Osteoblast (primary cell): Measurements from ENCODE around the gene EXOSC10. TPM values are rescaled to one million over a fixed set of nuclear protein-coding genes. Genes with fewer than 3 reads are reported as not detected.

Experiments used
- DNase-seq: peaks from one replicate; pipeline ENCODE4 v3.0.0; 2011; ENCODE audit warnings: low spot score, mixed read lengths; ENCODE audit not compliant: insufficient read length; ENCODE audit errors: missing footprints
- H2AFZ ChIP-seq: 2 replicates; pipeline ENCODE4 v1.6.0; 2011; ENCODE audit warnings: mild to moderate bottlenecking, low read length
- H3K27ac ChIP-seq: 2 replicates; pipeline ENCODE4 v1.5.1; 2011; ENCODE audit warnings: mild to moderate bottlenecking, low read depth, low read length, moderate library complexity
- H3K27me3 ChIP-seq: 2 replicates; pipeline ENCODE4 v1.6.0; 2012; ENCODE audit warnings: mild to moderate bottlenecking, control low read depth, inconsistent platforms, low read length, moderate library complexity; ENCODE audit not compliant: insufficient read depth
- H3K36me3 ChIP-seq: 2 replicates; pipeline ENCODE4 v1.5.1; 2011; ENCODE audit warnings: mild to moderate bottlenecking, low read length, control low read depth, moderate library complexity; ENCODE audit not compliant: insufficient read depth
- H3K4me1 ChIP-seq: 2 replicates; pipeline ENCODE4 v1.5.1; 2011; ENCODE audit warnings: mild to moderate bottlenecking, low read length, control low read depth, moderate library complexity; ENCODE audit not compliant: insufficient read depth
- H3K4me2 ChIP-seq: 2 replicates; pipeline ENCODE4 v1.6.0; 2011; ENCODE audit warnings: mild to moderate bottlenecking, low read length; ENCODE audit not compliant: insufficient read depth
- H3K4me3 ChIP-seq: fragments of 200-600 bp; sonication (generic); 3 replicates; pipeline ENCODE4 v1.5.1; 2012; ENCODE audit warnings: mild to moderate bottlenecking, low read length, inconsistent platforms; ENCODE audit not compliant: insufficient read depth
- H3K79me2 ChIP-seq: 2 replicates; pipeline ENCODE4 v1.6.0; 2012; ENCODE audit warnings: mild to moderate bottlenecking, low read length, control low read depth, inconsistent platforms; ENCODE audit not compliant: insufficient read depth
- H3K9me3 ChIP-seq: 2 replicates; pipeline ENCODE4 v1.5.1; 2011; ENCODE audit warnings: low read depth, low read length, control low read depth
- H4K20me1 ChIP-seq: 2 replicates; pipeline ENCODE4 v1.6.0; 2012; ENCODE audit warnings: mild to moderate bottlenecking, low read length, control low read depth; ENCODE audit not compliant: insufficient read depth
- CTCF ChIP-seq: IDR thresholded peaks from 2 replicates; pipeline ENCODE4 v1.5.1; 2011; ENCODE audit warnings: mild to moderate bottlenecking, low read depth, low read length, moderate library complexity; ENCODE audit errors: extremely low read depth
- total RNA-seq: library from RNA; depleted of rRNA; stranded (reverse); fragments of >200 nt; gene quantifications from 2 replicates; pipeline ENCODE4 v1.2.3, GENCODE V29; 2012

EXOSC10 gene
- total RNA-seq, 1 donor: 43.4 TPM

DNA sequence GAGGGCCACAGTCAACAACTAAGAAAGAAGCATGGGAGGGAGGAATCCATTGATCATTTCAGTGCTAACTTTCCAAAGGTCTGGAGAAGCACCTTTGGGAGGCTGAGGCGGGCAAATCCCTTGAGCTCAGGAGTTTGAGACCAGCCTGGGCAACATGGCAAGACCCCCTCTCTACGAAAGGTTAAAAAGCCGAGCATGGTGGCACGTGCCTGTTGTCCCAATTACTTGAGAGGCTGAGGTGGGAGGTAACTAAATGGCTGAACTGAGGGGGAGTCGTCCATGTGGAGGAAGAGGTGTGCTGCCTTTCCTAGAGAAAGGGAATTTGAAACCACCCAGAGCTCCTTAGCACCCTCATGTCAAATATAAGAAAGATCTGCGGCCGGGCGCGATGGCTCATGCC is 68.8 kb downstream of the EXOSC10 start:
- Histone ChIP-seq H3K36me3 (peaks cover 23% of the 10 kb centered on the region), H4K20me1 (peaks cover 18% of the 10 kb centered on the region), H3K27ac (no peak overlapping the region), H3K4me1 (no peaks in the 10 kb centered on the region), H3K4me3 (no peak overlapping the region), H2AFZ (no peak overlapping the region), H3K4me2 (no peak overlapping the region), H3K79me2 (no peaks in the 10 kb centered on the region), H3K9me3 (no peaks in the 10 kb centered on the region), H3K27me3 (no peaks in the 10 kb centered on the region)
- TF ChIP-seq CTCF: no peak
- DNase-seq: no peak

DNA sequence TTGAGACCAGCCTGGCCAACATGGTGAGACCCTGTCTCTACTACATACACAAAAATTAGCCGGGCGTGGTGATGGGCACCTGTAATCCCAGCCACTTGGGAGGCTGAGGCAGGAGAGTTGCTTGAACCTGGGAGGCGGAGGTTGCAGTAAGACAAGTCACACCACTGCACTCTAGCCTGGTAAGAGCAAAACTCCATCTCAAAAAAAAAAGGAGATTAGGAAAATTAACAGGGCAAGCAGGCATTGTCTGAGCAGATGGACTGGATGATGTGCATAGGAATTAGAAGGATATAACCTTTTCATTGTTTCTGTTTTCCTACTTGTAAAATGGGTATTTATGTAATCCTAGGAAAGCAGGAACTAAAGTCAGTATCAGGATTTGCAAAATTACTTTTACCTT is 71.7 kb downstream of the EXOSC10 start:
- DNase-seq: no peak
- Histone ChIP-seq H3K4me3 (no peak overlapping the region), H3K9me3 (no peaks in the 10 kb centered on the region), H3K27ac (no peak overlapping the region), H3K79me2 (no peaks in the 10 kb centered on the region), H3K4me2 (no peak overlapping the region), H3K27me3 (no peaks in the 10 kb centered on the region), H3K4me1 (no peaks in the 10 kb centered on the region), H2AFZ (no peak overlapping the region), H4K20me1 (peaks cover 18% of the 10 kb centered on the region), H3K36me3 (peaks cover 43% of the 10 kb centered on the region)
- no peak for TF ChIP-seq CTCF

- no peaks in the 10 kb centered on the region for H3K9me3 ChIP-seq
- no peak for TF ChIP-seq CTCF
- H3K79me2 ChIP-seq: no peaks in the 10 kb centered on the region
- DNase-seq: no peak
- peaks cover 18% of the 10 kb centered on the region for H4K20me1 ChIP-seq
- H3K36me3 ChIP-seq: peaks cover 50% of the 10 kb centered on the region
- H3K4me1 ChIP-seq: no peaks in the 10 kb centered on the region
- no peak overlapping the region for H3K4me3 ChIP-seq
- H3K4me2 ChIP-seq: no peak overlapping the region
- no peak overlapping the region for H2AFZ ChIP-seq
- H3K27ac ChIP-seq: no peak overlapping the region
- no peaks in the 10 kb centered on the region for H3K27me3 ChIP-seq
Measured at GRCh38 chr1:11027316-11027715, 72.4 kb downstream of the EXOSC10 start.

DNA sequence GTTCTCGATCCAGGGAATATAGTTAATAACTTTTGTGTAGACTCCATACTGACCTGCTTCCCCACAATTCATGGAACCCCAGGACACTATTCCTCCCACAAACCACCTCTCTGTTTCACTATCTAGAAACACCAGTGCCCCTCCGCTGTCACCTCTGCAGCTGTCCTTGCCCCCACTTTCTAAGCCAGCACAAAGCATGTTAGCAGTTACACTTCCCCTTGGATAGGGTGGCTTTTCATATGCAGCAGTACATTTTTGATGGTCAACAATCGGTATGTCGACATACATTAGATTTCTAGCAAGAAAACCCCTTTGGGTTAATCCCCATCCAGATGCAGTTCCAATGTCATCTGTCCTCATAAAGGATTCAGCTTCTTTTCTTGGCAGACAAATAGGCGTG is 72.8 kb downstream of the EXOSC10 start:
- Histone ChIP-seq H4K20me1 (peaks cover 19% of the 10 kb centered on the region), H3K79me2 (no peaks in the 10 kb centered on the region), H3K9me3 (no peaks in the 10 kb centered on the region), H3K4me1 (no peaks in the 10 kb centered on the region), H2AFZ (no peak overlapping the region), H3K36me3 (peaks cover 54% of the 10 kb centered on the region), H3K27ac (no peak overlapping the region), H3K4me3 (no peak overlapping the region), H3K4me2 (no peak overlapping the region), H3K27me3 (no peaks in the 10 kb centered on the region)
- TF ChIP-seq CTCF: no peak
- DNase-seq: no peak
